C4-2B (cell line): Measurements from ENCODE around the gene ATP8B3.

Experiments used
- CTCF ChIP-seq: fragments of 450-650 bp; conservative IDR thresholded peaks from 2 replicates; pipeline ENCODE4 v1.5.1; 2017; ENCODE audit warnings: mild to moderate bottlenecking
- ZFX ChIP-seq: fragments of 450-650 bp; IDR thresholded peaks from 2 replicates; pipeline ENCODE4 v1.6.1; 2017

- TF ChIP-seq CTCF (no peak), ZFX (no peak)
These were observed 7.5 kb upstream of the ATP8B3 start for GRCh38 chr19:1819341-1820255.
